GM12872 (cell line): ENCODE results near the gene ITPK1.

Experiments
- TF ChIP-seq, protein P1 (sequence below): IDR thresholded peaks from 3 replicates; pipeline ENCODE4 v1.5.1; 2011; ENCODE audit warnings: low read depth, mild to moderate bottlenecking, low read length, moderate library complexity; ENCODE audit not compliant: insufficient read depth

The ITPK1 gene

DNA sequence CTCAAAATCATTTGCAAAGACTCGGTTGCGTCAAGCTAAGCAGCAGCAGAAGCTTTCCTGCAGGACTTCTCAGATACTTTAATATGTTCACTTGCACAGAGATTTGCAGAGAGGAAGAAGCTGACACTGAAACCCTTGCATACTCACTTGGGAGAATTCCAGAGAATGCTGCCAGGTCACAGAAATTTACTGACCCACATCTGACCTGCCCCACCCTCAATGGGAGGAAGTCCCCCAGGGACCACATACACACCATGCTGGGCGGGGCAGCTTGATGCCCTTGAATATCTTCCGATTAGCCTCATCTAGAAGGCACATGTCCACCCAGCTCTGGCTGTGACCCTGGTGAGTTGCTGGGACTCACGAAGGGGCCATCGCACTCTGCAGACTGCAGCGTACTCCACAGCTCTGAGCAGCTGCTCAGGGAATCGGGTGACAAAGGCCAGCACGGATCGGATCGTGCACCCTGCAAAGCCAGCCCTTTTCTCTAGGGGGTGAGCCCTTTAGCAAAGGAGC is 83.2 kb downstream of the ITPK1 start:
- TF ChIP-seq, protein P1, sequence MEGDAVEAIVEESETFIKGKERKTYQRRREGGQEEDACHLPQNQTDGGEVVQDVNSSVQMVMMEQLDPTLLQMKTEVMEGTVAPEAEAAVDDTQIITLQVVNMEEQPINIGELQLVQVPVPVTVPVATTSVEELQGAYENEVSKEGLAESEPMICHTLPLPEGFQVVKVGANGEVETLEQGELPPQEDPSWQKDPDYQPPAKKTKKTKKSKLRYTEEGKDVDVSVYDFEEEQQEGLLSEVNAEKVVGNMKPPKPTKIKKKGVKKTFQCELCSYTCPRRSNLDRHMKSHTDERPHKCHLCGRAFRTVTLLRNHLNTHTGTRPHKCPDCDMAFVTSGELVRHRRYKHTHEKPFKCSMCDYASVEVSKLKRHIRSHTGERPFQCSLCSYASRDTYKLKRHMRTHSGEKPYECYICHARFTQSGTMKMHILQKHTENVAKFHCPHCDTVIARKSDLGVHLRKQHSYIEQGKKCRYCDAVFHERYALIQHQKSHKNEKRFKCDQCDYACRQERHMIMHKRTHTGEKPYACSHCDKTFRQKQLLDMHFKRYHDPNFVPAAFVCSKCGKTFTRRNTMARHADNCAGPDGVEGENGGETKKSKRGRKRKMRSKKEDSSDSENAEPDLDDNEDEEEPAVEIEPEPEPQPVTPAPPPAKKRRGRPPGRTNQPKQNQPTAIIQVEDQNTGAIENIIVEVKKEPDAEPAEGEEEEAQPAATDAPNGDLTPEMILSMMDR = no peak

DNA sequence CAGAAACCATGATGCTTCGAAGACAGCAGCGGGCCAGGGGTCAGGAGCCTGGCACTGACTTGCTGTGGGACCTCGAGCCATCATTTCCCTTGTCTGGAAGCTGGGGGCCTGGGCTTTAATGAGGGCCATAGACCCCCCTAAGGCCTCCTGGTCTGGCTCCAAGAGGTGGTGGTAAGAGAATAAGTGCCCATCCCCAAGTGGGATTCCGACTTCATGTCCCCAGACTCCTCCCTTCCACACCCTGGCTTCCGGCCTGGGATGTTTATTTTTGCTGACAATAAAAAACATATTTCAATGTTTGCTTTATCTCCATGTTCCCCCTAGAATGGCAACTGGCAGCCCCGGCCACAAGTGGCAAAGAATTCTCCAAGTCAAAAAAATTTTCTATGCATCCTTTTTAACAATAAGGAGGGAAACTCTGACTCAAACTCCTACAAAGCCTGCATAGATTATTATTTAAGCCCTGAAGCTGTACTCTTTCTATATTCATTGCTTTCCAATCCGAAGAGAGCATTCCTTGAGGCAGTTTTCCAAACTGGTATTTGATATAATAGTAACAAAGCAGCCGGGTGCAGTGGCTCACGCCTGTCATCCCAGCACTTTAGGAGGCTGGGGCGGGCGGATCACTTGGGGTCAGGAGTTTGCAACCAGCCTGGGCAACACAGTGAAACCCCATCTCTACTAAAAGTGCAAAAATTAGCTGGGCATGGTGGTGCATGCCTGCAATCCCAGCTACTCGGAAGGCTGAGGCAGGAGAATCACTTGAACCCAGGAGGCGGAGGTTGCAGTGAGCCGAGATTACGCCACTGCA is 84.0 kb downstream of the ITPK1 start:
- TF ChIP-seq, protein P1 = no peak

DNA sequence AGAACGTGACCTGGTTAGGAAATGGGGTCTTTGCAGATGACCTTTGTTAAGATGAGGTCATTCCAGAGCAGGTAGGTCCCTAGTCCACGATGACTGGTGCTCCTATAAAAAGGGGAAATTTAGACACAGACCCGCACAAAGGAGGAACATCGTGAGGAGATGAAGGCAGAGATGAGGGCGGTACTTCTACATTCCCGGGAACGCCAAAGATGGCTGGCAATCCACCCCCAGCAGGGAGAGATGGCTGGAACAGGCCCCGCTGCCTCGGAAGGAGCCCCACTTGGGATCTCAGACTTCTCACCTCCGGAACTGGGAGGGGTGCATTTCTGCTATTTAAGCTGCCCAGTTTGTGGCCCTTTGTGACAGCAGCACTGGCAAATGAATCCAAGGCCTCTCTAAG is 85.0 kb downstream of the ITPK1 start:
- TF ChIP-seq, protein P1 = no peak

- TF ChIP-seq, protein P1 = no peak
Measured at GRCh38 chr14:93029911-93030508, 85.7 kb downstream of the ITPK1 start.

DNA sequence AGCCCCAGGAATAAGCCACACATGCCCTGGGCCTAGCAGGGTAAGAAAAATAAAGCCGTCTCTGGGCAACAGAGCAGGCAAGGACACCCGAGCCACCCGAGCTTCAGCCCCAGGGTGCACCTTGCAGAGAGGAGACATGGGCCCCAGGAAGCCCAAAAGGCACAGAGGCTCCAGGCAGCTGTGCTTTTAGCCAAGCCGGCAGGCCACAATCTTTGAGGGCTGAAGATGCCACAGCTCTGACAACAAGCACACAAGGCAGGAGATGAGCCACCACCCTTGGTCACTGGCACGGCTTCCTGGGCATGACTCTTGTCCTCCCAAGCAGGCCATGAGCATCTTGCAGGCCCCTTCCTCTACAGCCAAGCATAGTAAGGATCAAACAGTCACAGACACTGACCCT is 86.3 kb downstream of the ITPK1 start:
- TF ChIP-seq, protein P1 = no peak

DNA sequence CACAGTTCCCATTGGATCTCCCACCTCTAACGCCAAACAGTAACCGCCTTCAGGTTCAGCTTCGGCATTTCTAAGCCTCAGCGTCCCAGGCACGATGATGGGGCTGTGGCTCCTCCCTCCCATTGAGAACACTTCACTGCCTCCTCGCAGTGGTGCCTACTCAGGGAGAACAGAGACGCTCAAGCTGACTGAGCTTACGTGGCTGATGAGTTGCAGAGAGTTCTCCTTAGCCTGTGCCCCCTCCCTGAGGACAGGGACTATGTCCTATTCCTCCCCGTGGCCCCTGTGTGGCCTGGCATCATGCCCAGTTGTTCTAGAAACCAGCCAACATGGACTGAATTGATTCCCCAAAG is 87.0 kb downstream of the ITPK1 start:
- TF ChIP-seq, protein P1 = no peak

DNA sequence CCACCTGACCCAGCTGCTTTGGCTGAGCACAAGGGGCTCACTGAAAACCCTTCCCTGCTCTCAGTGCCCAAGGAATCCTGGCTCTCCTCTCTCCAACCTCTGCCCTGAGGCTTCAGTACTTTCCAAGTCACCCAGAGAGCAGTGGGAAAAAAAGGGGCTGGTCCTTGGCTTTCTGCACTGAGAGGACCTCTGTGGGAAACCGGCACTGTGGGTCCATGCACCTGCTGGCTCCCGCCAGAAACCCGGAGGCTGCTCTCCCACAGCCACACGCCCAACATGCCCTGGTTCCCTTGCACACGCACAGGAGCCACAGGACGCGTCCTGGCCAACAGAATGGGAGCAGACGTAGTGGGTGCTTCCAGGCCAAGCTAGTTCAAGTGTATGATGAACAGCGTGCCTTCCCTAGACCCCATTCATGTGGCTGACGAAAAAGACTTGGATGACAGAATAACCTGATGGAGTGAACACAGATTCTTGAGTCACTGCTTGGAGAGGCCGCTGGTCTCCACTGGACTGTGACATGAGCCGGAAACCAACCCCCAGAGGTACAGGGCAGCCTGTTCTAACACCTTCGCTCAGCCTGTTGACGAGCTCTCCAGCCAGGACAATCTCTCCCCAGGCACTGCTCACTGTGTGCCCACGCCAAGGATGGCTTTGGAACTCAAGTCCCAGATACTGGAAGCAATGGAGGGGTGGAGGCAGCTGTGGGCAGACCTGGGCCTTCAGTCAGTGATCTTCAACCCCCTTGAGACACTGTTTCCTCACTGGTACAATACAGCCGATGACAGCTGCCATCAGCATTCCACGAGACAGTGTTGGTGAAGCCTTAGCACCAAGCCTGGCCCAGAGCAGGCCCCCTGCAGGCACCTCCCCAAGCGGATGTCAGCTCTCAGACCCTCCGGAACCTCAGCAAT is 87.7 kb downstream of the ITPK1 start:
- TF ChIP-seq, protein P1 = no peak
